ENCODE data around the gene RPL26.
"Not testable (repeated sequence)": the region's sequence is repeated elsewhere in the genome, so short reads cannot be mapped to it uniquely, and the experiment has no call there.

The RPL26 gene

DNA sequence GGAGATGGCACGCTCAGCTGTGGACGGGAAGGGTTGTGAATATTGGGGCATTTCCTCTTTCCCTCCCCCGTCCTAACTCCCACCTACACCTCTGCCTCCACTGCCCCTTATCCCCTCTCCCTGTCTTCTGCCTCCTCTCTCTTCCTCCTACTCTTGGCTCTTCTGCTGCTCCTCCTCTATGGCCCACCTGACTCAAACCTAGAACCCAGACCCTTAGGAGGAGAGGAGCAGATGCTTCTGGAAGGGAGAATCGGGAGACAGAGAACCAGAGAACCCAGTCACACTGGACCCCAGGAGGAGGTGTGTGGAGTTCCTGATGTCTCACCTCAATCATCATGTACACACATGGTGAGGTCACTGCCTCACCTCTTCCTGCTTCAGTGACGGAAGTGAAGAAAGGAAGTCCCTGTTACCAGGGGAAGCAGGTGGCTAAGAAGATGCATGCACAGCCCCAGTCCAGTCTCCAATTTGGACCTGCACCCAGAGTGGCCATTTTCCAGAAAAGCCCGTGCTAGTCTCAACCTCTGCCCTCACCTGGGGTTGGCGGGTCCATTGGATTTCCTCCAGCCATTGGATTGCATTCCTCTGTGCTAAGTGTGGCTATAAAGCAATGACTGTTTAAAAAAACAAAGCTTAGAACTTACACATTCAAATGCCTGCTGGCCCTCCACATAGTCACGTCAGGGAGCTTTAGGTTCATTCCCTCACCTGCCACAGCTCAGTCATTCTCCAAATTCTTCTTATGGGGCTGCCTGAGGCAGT lies 10.7 kb upstream of the RPL26 start:
- DNase-seq, result peak in 1 of 2 experiments; percentile 11

DNA sequence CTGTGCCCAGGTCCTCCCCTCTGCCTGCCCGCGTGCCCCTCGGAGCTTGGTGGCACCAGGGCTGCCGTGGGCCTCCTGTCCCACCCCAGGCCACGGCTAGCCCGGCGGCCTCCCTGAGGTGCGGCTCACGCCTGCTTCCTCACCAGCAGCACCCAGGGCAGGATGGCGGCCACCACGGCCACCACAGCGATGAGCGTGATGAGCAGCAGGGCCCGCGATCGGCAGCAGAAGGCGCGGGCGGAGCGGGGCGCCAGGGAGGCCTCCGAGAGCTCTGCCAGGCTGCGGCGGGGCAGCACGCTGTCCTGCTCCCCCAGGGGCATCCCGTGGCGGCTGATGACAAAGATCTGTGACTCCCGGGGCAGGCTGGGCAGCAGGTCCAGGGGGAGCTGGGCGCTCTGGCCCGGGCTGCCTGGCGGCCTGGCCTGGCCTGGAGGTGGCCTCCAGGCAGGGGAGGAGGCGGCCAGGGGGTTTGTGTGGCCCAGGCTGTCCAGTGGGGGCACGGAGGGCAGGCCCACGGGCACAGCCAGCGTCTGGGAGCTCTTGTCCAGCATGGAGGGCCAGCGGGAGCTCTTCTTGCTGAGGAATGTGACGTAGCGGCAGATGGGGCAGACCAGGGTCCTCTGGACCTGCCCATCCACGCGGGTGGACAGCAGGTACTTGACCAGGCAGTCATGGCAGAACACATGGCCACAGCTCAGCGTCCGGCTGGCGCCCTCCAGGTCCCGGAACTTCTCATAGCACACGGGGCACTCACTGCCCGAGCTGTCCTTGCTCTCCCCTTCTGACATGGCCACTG lies 9.9 kb upstream of the RPL26 start:
- no peak for DNase-seq

DNA sequence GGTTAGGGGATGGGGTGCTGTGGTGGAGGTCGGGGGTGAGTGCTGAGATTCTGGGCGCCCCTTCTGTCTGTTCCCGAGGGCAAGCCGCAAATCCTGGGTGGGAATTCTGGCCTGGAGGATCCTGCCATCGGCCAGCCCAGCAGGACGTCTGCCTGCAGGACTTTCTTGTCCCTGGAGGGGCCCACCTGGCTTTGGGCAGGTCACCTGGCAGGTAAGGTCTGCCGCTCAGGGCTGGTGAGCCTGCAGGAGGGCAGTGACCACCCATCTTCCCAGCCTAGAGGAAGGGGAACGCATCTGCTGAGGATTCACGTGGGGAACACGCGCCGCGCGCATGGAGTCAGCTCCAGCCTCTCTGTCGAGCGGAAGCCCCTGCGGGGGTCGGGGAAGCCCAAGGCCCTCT lies 9.3 kb upstream of the RPL26 start:
- no peak for DNase-seq

DNA sequence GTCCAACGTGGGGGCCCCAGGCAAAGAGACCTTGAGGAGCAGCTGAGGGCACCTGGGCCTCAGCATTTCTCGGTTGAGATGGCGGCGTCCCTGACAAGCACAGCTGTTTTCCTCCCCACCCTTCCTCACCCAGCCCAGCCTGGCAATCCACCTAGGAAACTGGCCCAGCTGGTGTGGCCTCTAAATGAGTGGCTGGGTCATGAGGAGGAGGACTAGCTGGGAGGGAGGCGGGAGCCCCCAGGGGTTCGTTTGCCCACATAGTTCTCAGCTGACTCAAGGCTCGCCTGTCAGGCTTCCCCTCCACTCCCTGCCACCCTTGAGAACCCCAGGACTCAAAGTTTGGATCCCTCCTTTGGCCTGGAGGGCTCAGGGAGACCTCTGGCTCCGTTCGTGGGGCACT lies 8.7 kb upstream of the RPL26 start:
- DNase-seq, result no peak

DNA sequence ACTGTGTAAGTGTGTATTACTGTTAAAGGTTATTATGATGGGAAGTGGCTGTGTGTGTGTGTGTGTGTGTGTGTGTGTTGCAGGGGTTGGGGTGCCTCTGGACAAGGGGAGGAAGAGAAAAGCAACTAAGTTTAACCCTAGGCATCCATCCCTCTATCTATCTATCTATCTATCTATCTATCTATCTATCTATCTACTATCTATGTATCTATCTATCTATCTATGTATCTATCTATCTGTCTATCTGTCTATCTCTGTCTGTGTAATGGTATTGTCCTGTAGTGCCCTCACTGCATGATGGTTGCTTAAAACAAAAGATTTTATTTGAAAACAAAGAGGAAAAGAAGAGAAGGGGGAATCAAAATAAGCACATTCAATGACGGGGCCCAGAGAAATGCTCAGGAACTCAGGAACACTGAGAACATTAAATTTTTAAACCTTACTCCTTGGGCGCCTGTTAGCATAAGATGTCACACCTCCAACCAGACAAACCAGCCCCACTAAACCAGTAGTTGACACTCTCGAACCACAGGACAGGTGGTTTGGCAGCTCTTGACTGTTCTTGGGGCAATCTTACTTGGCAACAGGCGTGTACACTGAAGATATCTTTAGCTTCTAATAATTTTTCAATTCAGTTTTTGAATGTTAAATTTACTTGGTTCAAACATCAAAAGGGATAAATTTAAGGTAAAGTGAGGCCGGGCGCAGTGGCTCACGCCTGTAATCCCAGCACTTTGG lies 5.1 kb upstream of the RPL26 start:
- DNase-seq, result no peak

DNA sequence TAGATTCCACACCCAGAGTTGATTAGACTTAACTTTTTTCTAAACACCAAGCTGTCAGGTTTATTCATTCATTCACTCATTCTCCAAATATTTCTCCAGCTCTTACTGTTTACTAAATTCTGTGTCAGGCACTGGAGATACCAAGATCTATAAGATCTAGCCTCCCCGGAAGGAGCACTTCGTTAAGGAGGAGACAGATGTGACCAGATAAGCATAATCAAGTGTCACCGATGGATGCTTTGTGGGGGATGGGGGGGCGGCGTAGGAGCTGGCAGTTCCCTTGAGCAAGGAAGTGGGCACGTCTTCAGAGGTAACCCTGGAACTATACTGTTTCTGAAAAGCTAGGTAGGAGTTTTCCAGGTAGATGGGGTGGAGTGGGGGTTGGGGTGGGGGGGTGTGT lies 3.8 kb upstream of the RPL26 start:
- no peak for DNase-seq

DNA sequence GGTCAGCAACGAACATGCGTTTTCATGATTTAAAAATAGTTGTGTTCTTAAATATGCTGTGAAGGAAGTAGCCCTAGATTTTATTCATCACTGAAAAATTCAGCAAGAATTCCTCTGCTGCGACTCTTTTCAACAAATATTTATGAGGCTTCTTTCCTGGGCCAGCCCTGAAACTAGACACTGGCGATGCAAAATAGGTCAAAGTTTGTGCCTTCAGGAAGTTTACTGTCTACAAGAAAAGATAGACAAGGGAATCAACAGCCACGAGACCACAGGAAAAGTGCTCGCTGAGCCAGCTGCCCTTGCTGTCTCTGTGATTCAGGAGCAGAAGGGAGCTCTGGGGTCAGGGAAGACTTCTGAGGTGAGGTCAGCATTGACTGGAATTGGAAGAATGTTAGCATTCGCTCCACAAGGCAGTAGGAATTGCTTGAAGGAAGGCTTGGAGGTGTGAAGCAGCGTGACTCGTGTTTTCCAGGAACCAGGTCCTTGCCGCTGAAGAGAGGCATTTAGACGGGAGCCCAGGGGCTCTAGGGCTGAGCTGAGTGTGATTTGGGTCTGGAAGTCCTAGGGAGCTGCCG lies 1.9 kb upstream of the RPL26 start:
- no peak for DNase-seq

DNA sequence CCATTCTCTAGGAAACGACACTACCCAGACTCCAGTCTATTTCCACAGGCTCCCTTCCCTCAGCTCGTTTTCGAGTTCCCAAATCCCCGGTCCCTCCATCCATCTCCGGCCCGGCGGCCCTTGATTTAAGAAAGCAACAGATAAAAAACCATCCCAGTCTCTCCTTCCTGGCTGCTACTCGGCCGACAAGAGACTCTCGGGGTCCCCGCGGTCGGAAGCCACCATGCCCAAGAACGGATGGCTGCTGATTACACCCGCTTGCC lies 182 bp downstream of the RPL26 start:
- no peak for DNase-seq

DNA sequence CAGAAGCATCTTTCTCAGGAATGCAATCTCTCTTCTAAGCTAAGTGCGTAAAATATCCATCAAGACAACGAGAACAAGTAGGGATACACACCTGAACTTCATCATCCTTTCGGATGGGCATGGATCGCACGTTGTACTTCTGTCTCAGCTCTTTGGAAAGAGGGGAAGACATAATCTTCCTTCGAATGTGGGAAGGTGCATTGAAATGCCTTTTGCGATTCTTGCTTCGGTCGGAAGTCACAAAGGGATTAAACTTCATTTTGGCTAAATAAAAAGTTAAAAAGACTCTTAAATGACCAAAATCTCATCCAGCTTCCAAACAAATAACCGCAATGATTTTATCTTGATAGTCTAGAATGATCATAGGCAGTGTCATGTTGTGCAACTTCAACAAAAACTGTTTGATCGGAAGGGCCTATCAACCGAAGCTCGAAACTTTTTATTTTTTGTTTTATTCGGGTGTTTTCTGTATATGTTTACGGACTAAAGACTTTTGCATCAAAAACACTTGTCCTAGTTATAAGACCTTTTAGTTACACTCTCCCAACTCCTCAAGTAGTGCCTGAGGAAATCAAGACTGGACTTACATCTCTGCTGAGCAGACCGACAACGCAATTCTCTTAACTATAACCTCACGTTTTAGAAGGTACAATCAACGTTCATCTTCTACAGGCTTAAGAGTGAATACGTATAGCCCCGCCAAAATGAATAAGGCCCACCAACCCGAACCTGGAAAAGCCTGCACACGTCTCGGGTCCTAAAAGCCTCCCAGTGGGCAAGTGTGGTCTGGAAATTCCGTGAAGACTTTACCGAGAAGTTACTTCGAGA lies 727 bp downstream of the RPL26 start:
- no peak for DNase-seq

DNA sequence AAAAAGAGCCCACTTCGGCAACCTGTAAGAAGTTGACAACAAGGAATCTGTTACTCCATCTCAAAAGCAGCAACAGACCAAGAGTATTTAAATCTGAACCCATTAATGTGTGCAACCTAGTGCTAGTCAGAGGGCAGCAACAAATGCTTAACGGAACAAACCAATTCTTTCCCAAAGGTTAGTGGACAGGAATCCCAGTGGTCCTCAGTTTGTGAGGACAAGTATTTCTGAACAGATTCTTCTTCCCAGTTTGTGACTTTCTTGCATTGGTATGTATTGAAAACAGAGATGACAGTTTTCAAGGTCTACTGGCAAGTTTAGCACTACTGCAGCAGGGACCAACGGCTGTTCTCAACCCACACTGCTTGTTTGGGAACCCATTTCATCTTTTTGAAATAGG lies 2.9 kb downstream of the RPL26 start:
- no peak for DNase-seq

DNA sequence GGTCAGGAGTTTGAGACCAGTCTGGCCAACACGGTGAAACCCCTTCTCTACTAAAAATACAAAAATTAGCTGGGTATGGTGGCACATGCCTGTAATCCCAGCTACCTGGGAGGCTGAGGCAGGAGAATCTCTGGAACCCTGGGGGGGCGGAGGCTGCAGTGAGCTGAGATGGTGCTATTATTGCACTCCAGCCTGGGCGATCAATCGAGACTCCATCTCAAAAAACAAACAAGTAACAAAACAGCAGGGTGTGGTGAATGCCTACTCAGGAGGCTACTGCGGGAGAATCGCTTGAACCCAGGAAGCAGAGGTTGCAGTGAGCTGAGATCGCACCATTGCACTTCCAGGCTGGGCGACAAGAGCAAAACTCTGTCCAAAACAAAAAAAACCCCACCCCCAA lies 4.9 kb downstream of the RPL26 start:
- not testable (repeated sequence) for DNase-seq

DNA sequence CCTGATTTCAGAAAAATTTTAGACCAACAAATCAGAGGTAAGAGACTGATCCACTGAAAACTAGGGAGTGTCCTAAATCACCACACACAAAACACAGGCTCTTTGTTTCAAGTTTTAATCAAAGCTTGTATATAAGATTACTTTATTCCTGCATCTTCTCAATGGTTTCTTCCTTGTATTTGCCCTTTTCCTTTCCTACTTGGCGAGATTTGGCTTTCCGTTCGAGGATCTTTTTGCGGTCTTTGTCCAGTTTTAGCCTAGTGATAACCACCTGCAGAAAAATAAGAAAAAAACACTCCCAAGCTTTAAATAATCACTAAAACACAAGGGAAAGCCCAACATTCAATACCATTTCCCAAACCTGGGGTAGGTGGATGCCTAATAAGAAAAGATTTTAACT lies 5.6 kb downstream of the RPL26 start:
- no peak for DNase-seq

DNA sequence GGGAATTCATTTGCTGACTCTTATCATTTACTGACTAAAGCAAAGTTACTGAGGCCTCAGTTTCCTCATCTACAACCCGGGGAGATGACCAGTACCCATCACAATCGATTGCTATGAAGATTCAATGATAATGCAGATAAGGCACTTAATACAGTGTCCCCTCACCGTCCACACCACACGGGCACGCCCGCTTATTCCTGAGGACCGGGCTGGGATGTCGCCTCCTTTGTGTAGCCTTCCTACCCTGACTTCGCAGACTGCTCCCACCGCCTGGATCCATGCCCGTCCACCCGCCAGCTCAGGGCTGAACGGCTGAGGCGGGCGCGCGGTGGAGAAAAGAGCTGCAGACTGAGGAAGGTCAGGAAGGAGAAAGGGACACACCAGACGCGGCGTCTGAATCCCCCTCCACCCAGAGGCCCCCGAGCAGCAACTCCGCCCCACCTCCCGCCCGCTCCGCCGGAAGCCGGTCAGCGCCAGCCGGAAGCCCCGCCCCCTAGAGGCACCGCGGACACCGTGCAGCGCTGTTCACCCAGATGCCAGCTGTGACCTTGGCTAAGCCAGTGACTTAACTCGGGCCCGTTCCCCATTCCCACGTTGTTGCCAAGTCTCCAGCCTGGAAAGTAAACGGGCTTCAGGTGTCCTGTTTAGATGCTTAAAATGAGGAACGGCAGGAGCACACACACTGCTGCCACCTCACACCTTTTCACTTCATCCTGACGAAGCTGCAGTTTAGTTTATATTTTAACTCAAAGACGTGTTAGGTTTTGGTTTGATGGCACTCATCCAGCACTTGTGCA lies 6.5 kb downstream of the RPL26 start, which contains the start of gene KRABD2:
TSS of gene KRABD2 (minus strand) at position 434 of the 797 bp plus-strand sequence.
- peak; percentile 84 to 87 for DNase-seq

DNA sequence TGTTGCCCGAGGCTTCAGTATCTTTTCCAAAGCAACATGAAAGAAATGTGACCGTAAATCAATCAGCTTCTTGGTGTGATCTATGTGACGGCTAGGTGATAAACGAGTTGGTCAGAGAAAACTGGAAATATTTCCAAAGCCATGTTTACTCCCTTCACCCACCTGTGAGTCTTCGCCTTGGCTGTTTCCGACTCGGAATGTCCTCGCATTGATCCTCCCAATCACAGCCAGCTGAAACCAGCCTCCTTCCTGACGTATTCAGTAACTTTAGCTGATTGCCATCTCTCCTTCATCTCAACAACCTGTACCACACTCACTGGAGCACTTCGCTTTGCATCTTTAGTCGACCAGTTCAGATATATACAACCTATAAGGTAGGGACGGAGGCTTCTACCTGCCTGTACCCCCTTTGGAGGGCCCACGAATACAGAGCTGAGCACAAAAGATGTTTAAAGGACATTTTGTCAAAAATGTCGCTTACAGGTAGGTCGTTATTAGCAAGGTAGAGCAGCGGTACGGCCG lies 7.2 kb downstream of the RPL26 start:
- no peak for DNase-seq

DNA sequence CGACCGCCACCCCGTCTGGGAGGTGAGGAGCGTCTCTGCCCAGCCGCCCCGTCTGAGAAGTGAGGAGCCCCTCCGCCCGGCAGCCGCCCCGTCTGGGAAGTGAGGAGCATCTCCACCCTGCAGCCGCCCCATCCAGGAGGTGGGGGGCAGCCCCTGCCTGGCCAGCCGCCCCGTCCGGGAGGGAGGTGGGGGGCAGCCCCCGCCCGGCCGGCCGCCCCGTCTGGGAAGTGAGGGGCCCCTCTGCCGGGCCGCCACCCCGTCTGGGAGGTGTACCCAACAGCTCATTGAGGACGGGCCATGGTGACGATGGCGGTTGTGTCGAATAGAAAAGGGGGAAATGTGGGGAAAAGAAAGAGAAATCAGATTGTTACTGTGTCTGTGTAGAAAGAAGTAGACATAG lies 9.1 kb downstream of the RPL26 start:
- not testable (repeated sequence) for DNase-seq

DNA sequence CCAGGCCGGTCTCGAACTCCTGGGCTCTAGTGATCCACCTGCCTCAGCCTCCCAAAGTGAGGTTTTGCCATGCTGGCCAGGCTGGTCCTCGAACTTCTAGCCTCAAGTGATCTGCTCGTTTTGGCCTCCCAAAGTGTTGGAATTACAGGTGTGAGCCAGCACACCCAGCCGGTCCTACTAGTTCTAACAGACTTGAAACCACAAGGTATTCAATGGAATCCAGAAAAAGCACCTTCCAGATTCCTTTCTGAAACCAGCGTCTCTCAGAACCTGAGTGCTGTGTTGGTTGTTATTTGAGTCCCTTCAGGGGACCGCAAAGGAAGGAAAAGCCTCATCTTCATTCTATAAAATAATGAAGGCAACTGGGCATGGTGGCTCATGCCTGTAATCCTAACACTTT lies 10.6 kb downstream of the RPL26 start:
- DNase-seq, result no peak

DNA sequence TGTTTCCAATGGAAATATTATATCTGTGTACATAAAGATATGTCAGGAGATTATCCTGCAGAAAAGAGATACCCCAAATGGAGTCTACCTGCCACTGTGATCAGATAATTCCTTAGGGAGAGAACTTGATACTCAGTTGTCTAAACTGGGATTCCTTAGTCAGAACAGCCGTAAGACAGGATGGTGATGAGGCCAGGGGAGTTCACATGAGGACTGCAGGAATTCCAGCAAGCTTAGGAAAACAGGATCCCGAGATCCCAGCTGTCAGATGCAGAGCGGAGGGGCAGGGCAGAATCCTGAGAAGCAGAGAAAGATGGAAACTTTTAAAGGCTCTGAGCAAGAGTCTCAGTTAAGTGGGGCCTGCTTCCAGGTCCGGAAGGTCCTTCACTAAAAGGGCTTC lies 11.2 kb downstream of the RPL26 start:
- DNase-seq, result no peak

DNA sequence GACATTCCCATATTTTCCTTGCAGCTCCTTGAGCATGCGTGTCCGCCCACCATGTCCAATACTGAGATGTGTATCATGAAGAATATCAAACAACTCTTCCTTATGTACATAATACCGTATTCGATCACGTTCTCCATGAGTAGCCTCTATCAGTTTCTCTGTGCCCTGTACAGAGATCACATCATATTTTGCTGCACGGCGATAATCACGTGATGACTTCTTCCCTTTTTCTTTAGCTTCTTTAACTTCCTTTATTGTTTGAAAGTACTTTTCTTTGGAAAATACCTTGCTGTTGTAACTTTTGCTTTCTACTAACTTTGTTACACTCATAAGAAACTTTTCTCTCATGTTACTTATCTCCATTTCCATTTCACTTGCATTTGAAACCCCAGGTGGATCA lies 13.0 kb downstream of the RPL26 start:
- DNase-seq, result no peak

DNA sequence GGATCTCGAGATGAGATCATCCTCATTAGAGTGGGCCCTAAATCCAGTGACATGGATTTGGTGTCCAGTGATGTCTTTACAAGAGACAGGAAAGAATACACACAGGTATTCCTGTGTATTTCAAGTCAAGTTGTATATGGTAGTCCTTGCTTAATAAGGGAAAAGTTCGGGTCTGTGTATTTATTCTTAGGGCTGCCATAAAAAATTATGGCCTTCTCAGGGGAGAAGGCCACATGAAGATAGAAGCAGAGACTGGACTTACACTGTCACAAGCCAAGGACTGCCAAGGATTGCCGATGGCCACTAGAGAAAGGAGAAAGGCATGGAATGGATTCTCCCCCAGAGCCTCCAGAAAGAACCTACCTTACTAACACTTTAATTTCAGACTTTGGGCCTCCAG lies 14.8 kb downstream of the RPL26 start:
- no peak for DNase-seq

DNA sequence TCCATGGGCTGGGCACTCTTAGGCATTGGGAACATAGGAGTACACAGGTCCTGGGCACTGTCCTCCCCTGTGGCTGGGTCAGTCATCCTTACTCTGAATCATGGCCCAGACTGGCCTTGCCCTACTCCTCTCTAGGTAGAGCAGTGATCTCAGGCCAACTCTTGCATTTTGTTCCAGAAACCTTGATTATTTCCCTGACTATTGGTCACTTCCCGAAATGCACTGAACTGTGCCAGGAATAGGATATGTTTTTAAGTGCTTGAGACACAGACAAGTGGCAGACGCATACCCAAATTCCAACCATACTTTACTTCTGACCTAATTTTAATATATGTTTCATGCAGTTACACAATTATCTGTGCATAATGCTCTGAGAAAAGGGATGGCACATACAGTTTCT lies 16.8 kb downstream of the RPL26 start:
- DNase-seq, result no peak

DNA sequence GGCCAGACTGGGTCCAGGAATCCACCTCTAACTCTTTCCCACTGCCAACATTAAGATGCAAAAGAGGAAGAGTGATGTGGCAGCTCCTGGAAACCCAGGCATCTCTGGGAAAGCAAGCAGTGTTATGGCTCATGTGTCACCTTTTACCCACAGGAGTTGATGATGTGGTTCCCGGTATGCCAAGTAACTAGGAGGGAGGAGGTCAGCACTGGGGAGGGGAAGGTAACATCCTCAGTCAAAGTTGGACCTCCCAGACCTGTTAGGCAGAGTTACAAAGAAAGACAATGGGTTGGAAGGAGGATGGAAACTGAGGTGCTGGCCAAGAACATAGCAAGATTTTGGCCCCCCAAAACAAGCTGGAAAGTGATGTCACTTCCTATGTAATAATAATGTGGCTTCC lies 17.9 kb downstream of the RPL26 start:
- DNase-seq, result no peak
